Measurements from ENCODE around the gene SLC22A16.
"Not testable (repeated sequence)": the region's sequence is repeated elsewhere in the genome, so short reads cannot be mapped to it uniquely, and the experiment has no call there.

The SLC22A16 gene

DNA sequence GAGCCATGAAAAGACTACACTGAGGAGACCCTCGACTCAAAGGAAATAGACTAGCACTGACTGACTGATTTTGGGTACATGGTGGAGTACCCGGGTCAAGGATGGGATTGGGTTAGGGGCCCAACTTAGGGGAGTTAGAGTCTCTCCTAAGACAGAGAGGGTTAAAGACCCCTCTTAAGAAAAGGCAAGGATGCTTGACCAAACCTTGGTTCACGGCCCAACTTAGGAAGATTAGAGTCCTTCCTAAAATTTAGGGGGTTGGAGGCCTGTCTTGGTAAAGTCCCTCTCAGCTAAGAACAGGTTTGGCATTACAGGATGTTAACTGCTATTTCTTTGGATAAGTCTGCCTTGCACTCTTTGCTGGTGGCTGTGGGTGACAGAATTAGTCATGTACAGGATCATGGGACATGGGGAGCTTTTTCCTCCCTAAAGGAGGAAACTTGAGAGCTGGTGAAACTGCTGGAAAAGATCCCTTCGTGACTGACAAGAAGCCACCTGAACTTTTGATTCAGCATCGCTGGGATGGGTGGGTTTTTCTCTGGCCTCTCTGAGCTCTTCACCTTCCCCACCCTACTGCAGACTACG lies 12.3 kb upstream of the SLC22A16 start:
- no peak for DNase-seq

DNA sequence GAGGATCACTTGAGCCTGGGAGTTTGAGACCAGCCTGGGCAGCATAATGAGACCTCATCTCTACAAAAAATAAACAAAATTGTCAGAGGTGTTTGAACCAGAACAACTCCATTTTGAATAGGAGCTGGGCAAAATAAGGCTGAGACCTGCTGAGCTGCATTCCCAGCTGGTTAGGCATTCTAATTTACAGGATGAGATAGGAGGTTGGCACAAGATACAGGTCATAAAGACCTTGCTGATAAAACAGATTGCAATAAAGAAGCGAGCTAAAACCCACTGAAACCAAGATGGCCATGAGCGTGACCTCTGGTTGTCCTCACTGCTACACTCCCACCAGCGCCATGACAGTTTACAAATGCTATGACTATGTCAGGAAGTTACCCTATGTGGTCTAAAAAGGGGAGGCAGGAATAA lies 11.6 kb upstream of the SLC22A16 start:
- not testable (repeated sequence) for DNase-seq

DNA sequence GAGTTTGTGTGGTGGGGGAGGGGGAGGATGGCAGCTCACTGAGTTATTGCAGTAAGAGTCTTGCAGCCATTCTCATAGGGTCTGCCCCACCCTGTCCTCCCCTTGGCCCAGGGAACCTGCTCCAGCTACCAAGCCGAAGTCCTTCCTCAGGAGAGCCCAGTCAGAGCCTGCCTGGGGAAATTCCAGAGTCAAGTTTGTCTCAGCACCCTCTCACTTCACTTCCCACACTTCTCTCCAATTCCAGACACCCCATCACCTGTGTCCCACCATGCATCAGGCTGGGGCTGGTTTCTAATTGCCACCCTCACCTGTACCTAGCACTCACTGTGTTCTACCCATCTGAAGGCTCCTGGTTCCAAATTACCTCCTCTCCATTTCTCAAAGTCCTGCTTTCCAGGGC lies 10.3 kb upstream of the SLC22A16 start:
- DNase-seq, result no peak

DNA sequence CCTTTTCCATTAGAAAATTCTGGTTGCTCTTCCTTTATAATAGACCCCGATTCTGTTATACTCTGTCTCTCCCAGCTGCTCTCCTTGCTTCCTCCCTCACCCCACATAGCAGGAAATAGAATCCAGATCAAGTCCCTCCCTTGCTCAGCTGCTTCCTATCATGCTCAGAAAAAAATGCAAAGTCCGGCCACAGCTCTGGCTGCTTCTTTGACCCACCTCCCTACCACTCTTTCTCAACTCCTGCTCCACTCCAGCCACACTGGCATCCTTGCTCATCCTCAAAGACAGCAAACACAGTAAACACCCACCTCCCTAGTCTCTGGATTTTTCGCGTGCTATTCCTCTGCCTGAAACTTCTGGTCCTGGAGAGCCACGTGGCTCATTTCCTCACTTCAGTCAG lies 9.1 kb upstream of the SLC22A16 start:
- no peak for DNase-seq

DNA sequence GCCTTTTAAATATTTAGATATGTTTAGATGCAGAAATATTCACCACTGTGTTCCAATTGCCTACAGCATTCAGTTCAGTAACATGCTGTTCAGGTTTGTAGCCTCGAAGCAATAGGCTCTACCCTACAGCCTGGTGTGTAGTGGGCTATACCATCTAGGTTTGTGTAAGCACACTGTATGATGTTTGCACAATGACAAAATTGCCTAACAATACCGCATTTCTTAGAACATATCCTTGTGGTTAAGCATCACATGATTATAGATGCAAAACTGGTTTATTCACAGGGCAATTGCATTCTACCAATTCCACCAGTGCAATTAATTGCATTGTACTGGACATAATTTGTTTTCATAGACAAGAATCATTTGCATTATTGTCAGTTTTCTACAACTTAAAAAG lies 7.9 kb upstream of the SLC22A16 start:
- DNase-seq, result no peak

DNA sequence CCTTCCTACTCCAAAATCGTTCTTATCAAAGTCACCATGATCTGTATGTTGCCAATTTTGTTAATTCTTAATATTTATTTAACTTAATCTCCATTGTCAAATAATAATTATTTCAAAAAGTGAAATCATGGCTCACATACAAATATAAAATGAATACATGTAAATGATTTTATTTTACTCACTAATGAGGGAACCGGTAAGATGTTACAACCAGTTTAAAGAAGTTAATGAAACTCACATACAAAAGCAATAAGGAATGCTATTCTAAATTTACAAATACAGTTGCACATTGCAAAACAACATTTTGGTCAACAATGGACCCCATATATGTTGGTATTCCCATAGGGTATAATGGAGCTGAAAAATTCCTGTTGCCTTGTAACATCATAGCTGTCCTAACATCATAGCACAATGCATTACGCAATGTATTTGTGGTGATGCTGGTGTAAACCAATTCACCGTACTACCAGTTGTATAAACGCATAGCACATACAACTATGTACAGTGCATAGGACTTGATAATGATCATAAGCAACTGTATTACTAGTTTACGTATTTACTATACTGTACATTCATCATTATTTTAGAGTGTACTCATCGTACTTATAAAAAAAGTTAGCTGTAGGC lies 6.5 kb upstream of the SLC22A16 start:
- no peak for DNase-seq

DNA sequence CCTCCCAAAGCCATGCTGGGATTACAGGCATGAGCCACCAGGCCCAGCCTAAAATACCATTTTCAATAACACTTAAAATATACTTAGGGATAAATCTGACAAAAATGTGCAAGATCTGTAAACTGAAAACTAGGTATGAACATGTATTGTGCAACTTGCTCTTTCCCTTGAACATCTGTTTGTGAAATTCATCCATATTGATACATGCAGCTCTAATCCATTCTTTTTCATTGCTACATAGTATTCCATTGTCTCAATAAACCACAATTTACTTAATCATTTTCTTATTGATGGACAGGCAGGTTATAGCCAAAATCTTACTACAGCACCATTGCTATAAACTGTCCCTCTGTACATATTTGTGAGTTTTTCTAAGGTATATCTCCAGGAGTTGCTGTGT lies 4.7 kb upstream of the SLC22A16 start:
- no peak for DNase-seq

DNA sequence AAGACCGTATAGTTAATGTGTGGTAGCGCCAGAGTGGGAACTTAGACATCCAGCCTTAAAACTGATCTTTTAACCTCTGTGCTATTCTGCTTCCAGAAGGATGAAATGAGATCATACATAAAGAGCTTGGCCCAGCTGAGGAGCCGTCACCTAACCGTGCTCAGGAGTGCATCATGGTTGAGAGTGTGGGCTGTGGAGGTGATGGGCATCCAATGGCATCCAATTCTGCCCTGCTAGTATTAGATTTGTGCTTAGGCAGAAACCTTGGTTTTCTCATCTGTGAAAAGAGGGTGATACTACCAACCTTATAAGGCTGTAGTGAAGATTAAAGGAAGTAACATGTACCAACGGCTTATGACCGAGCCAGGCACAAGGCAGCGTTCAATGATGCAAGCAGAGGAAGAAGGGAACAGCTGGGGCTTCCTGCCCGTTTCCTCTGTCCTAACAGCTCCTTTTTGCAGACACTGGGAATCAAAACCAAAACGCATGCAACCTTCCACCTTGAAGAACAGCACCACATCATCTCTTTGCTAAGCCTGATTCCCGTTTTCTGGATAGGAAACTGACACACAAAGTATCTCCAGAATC lies 1.3 kb downstream of the SLC22A16 start:
- DNase-seq, result peak; percentile 44

DNA sequence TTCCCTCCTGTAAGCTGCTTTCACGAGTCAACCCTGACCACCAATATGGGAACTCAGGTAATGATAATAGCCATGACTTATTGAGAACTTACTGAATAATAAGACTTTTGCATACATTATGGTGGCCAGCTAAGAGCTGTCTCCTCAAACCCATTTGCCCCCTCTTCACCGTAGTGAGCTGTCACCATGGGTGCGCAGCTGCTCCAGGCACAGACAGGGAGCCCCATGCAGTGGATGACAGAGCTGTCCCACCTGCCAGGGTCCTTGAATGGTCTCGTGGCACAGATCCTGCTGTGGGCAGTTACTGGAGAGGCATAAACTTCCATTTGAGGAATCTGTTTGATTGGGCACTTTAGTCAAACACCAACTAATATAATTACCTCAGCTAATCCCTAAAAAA lies 1.9 kb downstream of the SLC22A16 start:
- no peak for DNase-seq

DNA sequence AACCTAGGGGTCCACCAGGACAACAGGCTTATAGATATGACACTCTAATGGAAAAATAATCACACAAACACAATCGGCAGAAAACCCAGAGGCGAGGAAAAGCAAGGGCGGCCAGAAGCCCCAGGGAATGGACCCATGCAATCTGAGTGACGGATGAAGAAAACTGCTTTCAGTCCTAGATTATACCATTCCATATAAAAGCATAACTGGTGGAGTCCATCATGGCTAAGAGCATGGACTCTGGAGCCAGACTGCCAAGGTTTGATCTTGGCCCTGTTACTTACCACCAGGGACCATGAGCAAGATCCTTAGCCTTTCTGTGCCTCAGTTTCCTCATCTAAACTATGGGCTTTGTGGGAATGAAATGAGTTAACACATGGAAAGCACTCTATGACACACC lies 3.7 kb downstream of the SLC22A16 start:
- no peak for DNase-seq

DNA sequence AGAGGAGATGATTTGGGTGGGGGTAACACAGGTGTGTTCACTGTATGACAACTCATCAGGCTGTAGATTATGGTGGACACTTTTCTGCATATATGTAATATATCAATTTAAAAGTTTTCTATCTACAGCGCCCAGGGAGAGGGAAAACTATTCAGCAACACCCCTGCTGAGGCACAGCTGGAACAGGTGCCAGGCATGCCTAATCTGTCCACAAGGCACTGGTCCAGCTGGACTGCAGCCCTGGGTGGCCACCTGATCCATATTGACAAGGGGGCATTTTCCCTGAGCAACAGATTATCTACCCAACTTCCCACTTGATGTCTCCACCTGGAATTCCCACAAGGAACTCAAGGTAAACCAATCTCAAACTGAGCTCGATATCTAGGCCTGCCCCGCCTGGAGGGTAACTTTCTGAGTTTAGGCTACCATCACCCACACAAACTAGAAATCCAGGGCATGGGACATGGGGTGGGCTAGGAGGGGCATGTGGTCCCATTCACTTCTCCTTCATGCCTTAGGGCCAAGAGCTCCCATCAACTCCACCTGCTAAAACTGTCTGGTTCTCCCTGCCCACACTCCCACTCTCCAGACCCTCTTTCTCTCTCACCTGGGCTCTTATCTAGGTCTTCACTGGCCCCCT lies 4.6 kb downstream of the SLC22A16 start:
- DNase-seq, result no peak

DNA sequence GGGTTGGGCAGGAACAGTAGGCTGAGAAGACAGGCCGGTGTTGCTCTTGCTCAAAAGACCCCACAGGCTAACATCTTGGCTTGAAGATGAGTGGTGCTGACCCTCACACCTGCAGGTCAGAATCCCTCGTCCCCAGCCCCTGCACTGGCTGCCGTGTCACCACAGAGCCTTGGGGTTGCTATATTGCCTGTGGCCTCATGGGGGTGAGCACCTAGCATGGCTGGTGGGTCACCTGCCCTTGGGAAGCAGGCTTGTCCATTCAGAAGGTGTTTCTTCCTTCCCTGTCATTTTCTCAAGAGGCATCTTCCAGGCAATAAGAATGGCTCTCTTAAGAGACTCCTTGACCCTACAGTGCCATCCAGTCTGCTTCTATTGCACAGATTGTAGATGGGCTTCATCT lies 7.7 kb downstream of the SLC22A16 start:
- DNase-seq, result no peak

DNA sequence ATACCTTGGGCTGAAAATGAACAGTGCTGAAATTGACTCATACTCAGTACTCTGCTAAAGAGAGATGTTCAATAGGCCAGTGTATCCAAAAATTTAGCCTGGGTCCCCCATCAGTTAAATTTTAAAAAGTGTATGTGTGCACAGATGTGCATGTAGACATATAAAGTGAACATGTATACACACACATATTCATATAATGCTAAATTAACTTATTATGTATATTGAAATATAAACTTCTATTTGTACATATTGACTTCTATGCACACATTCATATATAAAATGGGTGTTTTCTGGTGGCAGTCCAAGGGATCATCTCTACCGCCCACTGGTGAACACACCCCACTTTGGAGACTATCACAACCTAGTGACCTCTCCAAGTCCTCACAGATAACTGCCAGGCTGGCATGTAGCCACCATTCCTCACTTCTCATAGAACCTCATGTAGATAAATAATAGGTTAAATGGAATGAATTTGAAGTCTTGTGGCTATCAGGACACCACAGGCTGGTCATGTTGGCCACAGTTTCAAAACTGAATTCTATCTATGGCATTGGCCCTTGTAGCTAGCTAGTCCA lies 8.8 kb downstream of the SLC22A16 start:
- no peak for DNase-seq

DNA sequence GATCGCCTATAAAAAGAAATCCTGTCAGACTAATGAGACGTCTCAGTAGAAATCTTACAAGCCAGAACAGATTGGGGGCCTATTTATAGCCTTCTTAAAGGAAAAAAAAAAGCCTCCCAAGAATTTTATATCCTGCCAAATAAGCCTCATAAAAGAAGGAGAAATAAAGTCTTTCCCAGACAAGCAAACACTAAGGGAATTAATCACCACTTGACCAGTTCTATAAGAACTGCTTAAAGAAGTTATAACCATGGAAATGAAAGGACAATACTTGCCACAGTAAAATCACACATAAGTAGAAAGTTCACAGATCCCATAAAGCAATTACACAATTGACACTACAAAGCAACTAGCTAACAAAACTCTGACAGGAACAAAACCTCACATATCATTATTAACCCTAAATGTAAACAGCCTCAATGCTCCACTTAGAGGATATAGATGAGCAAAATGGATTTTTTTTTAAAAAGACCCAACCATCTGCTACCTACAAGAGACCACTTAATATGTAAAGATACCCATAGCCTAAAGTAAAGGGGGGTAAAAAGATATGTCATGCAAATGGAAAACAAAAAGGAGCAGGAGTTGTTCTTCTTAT lies 13.4 kb downstream of the SLC22A16 start:
- DNase-seq, result no peak

DNA sequence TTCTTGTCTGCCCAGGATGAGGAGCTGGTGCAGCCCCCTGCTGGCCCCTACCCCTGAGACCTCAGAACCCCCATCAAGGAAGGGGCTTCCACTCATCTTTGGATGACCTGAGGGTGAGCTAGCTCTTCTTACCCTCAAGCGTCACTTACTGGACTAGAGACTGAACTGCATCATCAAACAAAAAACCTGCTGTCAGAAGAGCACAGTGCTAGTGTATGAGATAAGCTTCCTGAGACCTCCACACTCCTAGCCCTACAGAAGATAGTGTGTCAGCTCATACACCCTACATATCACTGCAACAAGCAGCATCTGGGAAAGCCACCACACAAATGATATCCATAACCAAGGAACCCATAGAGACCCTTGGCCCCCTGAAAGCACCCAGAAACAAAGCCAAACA lies 15.0 kb downstream of the SLC22A16 start:
- DNase-seq, result no peak

DNA sequence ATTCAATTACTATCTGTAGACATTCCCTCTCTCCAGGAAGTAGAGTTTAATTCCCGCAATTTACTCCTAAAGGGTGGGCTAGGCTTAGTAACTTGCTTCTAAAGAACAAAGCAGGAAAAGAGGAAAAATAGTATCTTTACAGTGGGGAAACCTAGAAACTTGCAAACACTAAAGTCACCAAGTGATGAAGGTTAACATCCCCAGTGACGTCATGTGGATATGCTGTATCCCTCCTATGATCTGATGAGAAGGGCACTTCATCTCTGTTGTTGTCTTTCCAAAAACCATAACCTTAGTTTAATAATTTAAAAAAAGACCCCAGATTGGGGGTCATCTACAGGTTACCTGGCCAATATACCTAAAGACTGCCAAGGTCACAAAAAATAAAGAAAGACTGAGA lies 17.3 kb downstream of the SLC22A16 start:
- DNase-seq, result no peak

DNA sequence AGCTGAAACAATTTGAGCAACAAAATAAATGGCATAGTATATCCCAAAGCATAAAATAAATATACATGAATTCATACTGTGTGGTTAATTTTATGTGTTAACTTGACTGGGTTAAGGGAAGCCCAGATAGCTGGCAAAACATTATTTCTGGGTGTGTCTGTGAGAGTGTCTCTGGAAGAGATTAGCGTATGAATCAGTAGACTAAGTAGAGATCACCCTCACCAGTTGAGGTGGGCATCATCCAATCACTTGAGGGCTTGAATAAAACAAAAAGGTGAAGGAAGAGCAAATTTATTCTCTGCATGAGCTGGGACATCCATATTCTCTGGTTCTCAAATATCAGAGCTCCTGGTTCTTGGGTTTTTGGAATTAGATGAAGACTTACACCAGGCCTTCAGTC lies 17.9 kb downstream of the SLC22A16 start:
- DNase-seq, result no peak

DNA sequence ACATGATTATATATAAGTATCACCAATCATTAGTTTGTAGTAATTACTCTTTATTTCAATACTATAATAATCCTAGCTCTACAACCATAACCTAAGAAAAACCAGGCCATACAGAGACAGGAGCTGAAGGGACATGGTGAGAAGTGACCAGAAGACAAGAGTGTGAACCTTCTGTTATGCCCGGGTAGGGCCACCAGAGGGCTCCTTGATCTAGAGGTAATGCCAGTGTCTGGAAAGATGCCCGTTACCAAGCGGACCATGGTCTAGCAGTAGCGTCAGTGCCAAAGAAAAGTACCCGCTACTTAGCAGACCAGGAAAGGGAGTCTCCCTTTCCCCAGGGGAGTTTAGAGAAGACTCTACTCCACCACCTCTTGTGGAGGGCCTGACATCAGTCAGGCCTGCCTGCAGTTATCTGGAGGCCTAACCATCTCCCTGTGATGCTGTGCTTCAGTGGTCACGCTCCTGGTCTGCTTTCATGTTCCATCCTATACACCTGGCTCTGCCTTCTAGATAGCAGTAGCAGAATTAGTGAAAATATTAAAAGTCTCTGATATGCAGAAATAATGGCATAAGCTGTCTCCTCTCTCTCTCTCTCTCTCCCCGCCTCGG lies 18.7 kb downstream of the SLC22A16 start:
- DNase-seq, result not testable (repeated sequence)

DNA sequence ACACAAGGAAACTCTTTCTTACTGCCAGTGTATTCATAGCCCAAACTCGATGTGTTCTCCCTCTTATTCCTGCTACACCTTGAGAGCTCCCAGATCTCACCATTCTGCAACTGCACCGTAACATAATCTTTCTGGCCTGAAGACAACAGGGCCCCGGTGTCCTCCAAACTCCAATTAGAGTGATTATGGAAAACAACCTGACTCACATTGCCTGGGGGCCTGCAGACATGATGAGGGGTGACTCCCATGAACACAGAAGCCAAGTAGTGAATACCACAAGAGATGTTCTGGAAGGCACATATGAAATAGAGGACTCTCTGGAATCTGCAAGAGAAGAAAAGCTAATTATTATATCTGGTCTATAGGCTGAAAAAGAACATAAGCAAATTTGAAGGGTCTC lies 19.7 kb downstream of the SLC22A16 start:
- no peak for DNase-seq

DNA sequence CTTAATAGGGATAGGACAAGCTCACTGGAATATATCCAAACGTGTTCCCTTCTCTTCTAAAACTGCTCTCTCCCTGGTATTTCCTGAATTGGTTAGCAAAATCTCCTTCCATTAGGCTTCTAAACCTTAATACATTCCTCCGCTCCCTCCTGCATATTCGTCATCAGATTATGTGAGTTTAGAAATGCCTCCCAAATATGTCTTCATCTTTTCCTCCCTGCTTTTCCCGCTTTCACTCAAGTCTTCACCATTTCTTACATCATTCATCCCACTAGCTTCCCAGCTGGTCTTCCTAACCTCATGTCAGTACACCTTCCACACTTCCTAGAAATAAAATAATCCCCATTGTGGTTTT lies 26.9 kb downstream of the SLC22A16 start:
- no peak for DNase-seq

DNA sequence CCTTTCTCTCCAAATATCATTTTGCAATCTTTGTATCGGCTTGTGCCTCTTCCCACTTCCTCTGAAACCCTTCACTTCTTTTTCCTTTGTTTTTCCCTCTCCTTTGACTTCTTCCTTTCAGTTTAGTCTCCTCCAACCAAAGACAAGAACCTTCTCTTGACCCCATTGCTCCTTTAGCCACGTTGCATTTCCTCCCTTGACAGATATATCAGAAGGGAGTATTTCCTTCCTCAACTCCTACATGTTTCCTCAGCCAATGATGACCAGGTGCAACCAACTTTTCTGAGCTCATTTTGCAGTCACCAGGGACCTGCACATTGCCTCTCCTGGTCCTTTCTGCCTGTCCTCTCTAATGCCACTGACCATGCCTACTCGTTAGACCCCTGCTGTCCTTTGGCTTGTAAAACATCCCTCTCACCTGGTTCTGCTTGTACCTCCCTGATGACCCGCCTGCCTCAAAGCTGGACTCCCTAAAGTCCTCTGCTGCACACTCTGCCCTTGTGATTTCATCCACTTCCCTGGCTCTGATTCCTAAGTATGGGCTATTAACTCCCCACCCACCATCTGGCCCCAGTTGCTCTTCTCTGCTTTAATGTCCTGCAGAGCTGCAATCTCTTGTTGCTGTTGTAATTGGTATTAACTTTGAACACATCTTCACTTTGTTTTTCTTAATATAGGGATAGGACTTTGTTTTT lies 27.4 kb downstream of the SLC22A16 start:
- DNase-seq, result no peak

DNA sequence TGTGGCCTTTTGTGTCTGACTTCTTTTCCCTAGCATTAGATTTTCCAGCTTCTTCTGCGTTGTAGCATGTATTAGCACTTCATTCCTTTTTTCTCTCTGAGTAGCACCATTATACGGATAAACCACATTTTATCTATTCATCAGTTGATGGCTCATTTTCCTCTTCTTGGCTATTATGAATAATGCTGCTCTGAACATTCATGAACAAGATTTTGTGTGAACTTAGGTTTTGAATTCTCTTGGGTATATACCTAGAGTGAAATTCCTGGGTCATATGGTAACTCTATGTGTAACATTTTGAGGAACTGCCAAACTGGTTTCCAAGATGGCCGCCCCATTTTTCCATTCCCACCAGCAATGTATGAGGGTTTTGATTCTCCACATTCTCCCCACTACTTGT lies 28.7 kb downstream of the SLC22A16 start:
- no peak for DNase-seq

DNA sequence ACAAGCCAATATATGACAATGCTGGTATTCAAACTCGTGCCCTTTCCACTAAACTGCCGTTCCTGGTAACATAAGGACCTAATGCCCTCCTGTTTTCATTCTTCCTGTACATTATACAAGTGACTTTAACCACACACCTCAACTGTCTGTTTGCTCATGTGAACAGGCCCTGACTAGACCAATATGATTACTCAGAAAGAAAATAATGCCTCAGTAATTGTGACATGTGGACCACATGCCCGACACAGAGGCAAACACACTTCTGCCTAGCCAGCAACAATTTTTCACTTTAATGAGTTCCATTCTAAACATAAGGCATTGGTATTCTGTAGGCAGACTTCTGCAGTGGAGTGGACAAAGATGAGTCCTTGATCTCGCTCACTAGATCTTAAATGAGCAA lies 30.0 kb downstream of the SLC22A16 start:
- no peak for DNase-seq

All from CD4-positive, alpha-beta T cell treated with Interferon gamma for 1 hour (primary cell).